ENCODE data around the gene BMI1. TPM values are rescaled to one million over a fixed set of nuclear protein-coding genes. Genes with fewer than 3 reads are reported as not detected.

Gene BMI1
- total and polyA plus RNA-seq, 2 of the 4 experiments (the other 2 are of a cell fraction): 19.7 to 25.8 TPM

GRCh38 chr10:22345301-22346095 is 24.6 kb downstream of the BMI1 start, which contains the start of gene SPAG6:
Gene SPAG6, plus strand, starts transcription at chr10:22345496. Its CDS starts 116 bp downstream, at chr10:22345612.
- 8% methylated on average over 42 of the region's 83 CpGs; no CpG with 5 or more reads in 1 of the 2 experiments for WGBS, 2 experiments (ENCODE audit: extremely low coverage in 2 of 2, insufficient read length in 1 of 2)
- no peak within 1 kb of the TSS for H2BK15ac ChIP-seq (ENCODE audit: low read depth, low read length)
- no peak within 1 kb of the TSS for H4K8ac ChIP-seq (ENCODE audit: low read depth in 2 of 2, low read length in 2 of 2)
- H2BK20ac ChIP-seq (ENCODE audit: low read depth, low read length): no peak within 1 kb of the TSS
- H3K9ac ChIP-seq (ENCODE audit: low read depth, low read length): no peak within 1 kb of the TSS
- in situ Hi-C loops (cut with MboI; ENCODE audit: low sequenced_read_pairs) (no loop called here), dilution Hi-C loops (cut with HindIII; ENCODE audit: low sequenced_read_pairs, unreplicated experiment) (no loop called here), intact Hi-C loops (cut with micrococcal nuclease) (no loop called here)
- no peak within 1 kb of the TSS for H3K4ac ChIP-seq (ENCODE audit: low read depth, low read length)
- no peak within 1 kb of the TSS for H3K23ac ChIP-seq (ENCODE audit: low read depth, low read length)
- H3K4me3 ChIP-seq (ENCODE audit: insufficient read depth, low read depth, low read length): no peak within 1 kb of the TSS
- no peak within 1 kb of the TSS for H2AK5ac ChIP-seq (ENCODE audit: low read depth, low read length)
- H4K20me1 ChIP-seq (ENCODE audit: insufficient read depth, low read length): no peaks in the 10 kb centered on the region
- no peak within 1 kb of the TSS for H3K14ac ChIP-seq (replicated peaks; ENCODE audit: low read depth, low read length)
- ChIA-PET CTCF (no interaction called here), POLR2A (ENCODE audit: unreplicated experiment) (no interaction called here)
- no peaks in the 10 kb centered on the region for H3K4me1 ChIP-seq (ENCODE audit: control insufficient read depth, insufficient read depth, low read length)
- peak within 1 kb of the TSS; percentile 75 for H2AFZ ChIP-seq (replicated peaks; ENCODE audit: low read length, poor library complexity)
- H3K18ac ChIP-seq (ENCODE audit: low read depth, low read length): no peak within 1 kb of the TSS
- ATAC-seq (ENCODE audit: low read depth) (no peak), DNase-seq (no peak)
- TF ChIP-seq FOS (IDR thresholded peaks at IDR 0.05; ENCODE audit: low read depth, low read length) (no peak), RCOR1 (IDR thresholded peaks at IDR 0.05; ENCODE audit: insufficient replicate concordance, low read length) (no peak), RAD21 (IDR thresholded peaks at IDR 0.05; ENCODE audit: low read length) (no peak), MAFK (IDR thresholded peaks at IDR 0.05; ENCODE audit: low read depth, low read length) (no peak), BHLHE40 (IDR thresholded peaks at IDR 0.05; ENCODE audit: low read depth, low read length) (no peak), NFE2L2 (IDR thresholded peaks at IDR 0.05; ENCODE audit: low read depth, low read length) (no peak), RFX5 (IDR thresholded peaks at IDR 0.05; ENCODE audit: low read depth, low read length) (no peak), CTCF (conservative IDR thresholded peaks at IDR 0.05; ENCODE audit: low read depth, low read length) (no peak), CEBPB (IDR thresholded peaks at IDR 0.05; ENCODE audit: low read depth, low read length) (no peak), CHD1 (IDR thresholded peaks at IDR 0.05; ENCODE audit: low read depth, low read length) (no peak), MXI1 (IDR thresholded peaks at IDR 0.05; ENCODE audit: borderline replicate concordance, low read depth, low read length) (no peak), POLR2A (IDR thresholded peaks at IDR 0.05; ENCODE audit: low read depth, low read length) (no peak), USF2 (IDR thresholded peaks at IDR 0.05; ENCODE audit: low read depth, low read length) (no peak)
- no peak within 1 kb of the TSS for H2BK5ac ChIP-seq (ENCODE audit: low read depth, low read length, poor library complexity, severe bottlenecking)
- H3K27me3 ChIP-seq (ENCODE audit: control insufficient read depth, insufficient read depth, low read length): peaks cover 52% of the 10 kb centered on the region
- no peak within 1 kb of the TSS for H3K4me2 ChIP-seq (ENCODE audit: low read depth, low read length)
- BruUV-seq (replicated peaks): no TSS peak
- no peak within 1 kb of the TSS for H2BK120ac ChIP-seq (ENCODE audit: low read depth, low read length)
- no peaks in the 10 kb centered on the region for H3K36me3 ChIP-seq (ENCODE audit: control insufficient read depth, insufficient read depth, low read length)
- H4K91ac ChIP-seq (ENCODE audit: insufficient read depth, low read depth, low read length): no peak within 1 kb of the TSS
- no peak within 1 kb of the TSS for H3K56ac ChIP-seq (ENCODE audit: extremely low read depth, insufficient read depth, low read length)
- no peak within 1 kb of the TSS for H4K5ac ChIP-seq (ENCODE audit: low read depth, low read length)
- peaks cover 14% of the 10 kb centered on the region for H3K9me3 ChIP-seq (ENCODE audit: control insufficient read depth, insufficient read depth, low read length)
- no peaks in the 10 kb centered on the region for H3K9me1 ChIP-seq (ENCODE audit: insufficient read depth, low read length)
- no peaks in the 10 kb centered on the region for H3K79me1 ChIP-seq (ENCODE audit: low read depth in 1 of 2, low read length in 2 of 2)
- H2AK9ac ChIP-seq (replicated peaks; ENCODE audit: low read depth, low read length, poor library complexity): no peak within 1 kb of the TSS
- H3K27ac ChIP-seq (ENCODE audit: insufficient read depth, low read length): no peak within 1 kb of the TSS
